B cell (primary cell): Measurements from ENCODE around the gene ONECUT3. TPM values are rescaled to one million over a fixed set of nuclear protein-coding genes. Genes with fewer than 3 reads are reported as not detected.

Experiments used
- ATAC-seq: fragments of 200-7000 bp; cut with Tn5 transposase; one replicate; pipeline ENCODE4 v1.10.0; 2021; ENCODE audit warnings: low read depth, mild to moderate bottlenecking, moderate number of reproducible peaks, moderate library complexity
- CTCF ChIA-PET: fragments of 350-600 bp; sonication (Branson Sonifier 250); formaldehyde crosslinking; loops from one replicate; lab custom pipeline; 2021; ENCODE audit warnings: antibody characterized with exemption, inconsistent platforms; lab: Charles Lee
- POLR2A ChIA-PET: fragments of 350-600 bp; sonication (Branson Sonifier 250); formaldehyde crosslinking; loops from one replicate; lab custom pipeline; 2021; ENCODE audit warnings: antibody characterized with exemption; lab: Charles Lee
- DNase-seq: peaks from one replicate; pipeline ENCODE4 v3.0.0; 2013
- H2AFZ ChIP-seq: 2 replicates; pipeline ENCODE4 v1.6.1; 2012; ENCODE audit warnings: mild to moderate bottlenecking, low read depth, low read length; ENCODE audit not compliant: insufficient read depth, poor library complexity, severe bottlenecking
- H3K27ac ChIP-seq, 2 donors: 1 replicate in 1 of 2; 2 replicates in 1 of 2; pipeline ENCODE4 v1.5.1; 2012 to 2013; ENCODE audit warnings: low read length in 2 of 2, mild to moderate bottlenecking in 2 of 2, moderate library complexity in 1 of 2
- H3K27me3 ChIP-seq, 4 experiments: fragments of 200-600 bp in 1 of 4; sonication (generic) in 1 of 4; replicated peaks in 1 of 4; 1 replicate in 2 of 4; 2 replicates in 2 of 4; pipeline versions ENCODE4 v1.6.1 to v1.7.0; 2013 to 2016; ENCODE audit warnings: low read length in 3 of 4, mild to moderate bottlenecking in 2 of 4, mixed read lengths in 1 of 4, moderate library complexity in 1 of 4; ENCODE audit not compliant: insufficient read depth in 4 of 4, control insufficient read depth in 3 of 4; ENCODE audit errors: control extremely low read depth in 1 of 4
- H3K36me3 ChIP-seq, 2 experiments: replicated peaks in 1 of 2; 1 replicate in 1 of 2; 2 replicates in 1 of 2; pipeline versions ENCODE4 v1.6.1 to v1.7.1; 2013; ENCODE audit warnings: low read length in 1 of 2; ENCODE audit not compliant: insufficient read depth in 2 of 2, control insufficient read depth in 1 of 2; ENCODE audit errors: control extremely low read depth in 1 of 2, extremely low read depth in 1 of 2
- H3K4me1 ChIP-seq, 2 donors: fragments of 200-600 bp in 1 of 2; sonication (generic) in 1 of 2; 1 replicate in 1 of 2; 2 replicates in 1 of 2; pipeline versions ENCODE4 v1.5.1 to v1.6.1; 2013 to 2017; ENCODE audit warnings: low read length in 2 of 2; ENCODE audit not compliant: control insufficient read depth in 2 of 2, insufficient read depth in 2 of 2
- H3K4me2 ChIP-seq: replicated peaks from 2 replicates; pipeline ENCODE3; 2012; ENCODE audit warnings: mild to moderate bottlenecking, low read depth, low read length; ENCODE audit not compliant: poor library complexity, severe bottlenecking
- H3K4me3 ChIP-seq, 5 experiments: fragments of 200-600 bp in 1 of 5; sonication (generic) in 1 of 5; 1 replicate in 3 of 5; 2 replicates in 2 of 5; pipeline versions ENCODE4 v1.5.1 to v1.7.0; 2011 to 2016; ENCODE audit warnings: low read length in 4 of 5, mild to moderate bottlenecking in 4 of 5, low read depth in 2 of 5, control low read depth in 1 of 5, moderate library complexity in 1 of 5; ENCODE audit not compliant: insufficient read depth in 1 of 5; ENCODE audit errors: control extremely low read depth in 1 of 5, extremely low read depth in 1 of 5
- H3K79me2 ChIP-seq: fragments of 200-600 bp; sonication (generic); one replicate; pipeline ENCODE4 v1.6.0; 2016; ENCODE audit warnings: low read length; ENCODE audit not compliant: control insufficient read depth, insufficient read depth
- H3K9ac ChIP-seq: fragments of 200-600 bp; sonication (generic); 2 replicates; pipeline ENCODE4 v1.6.1; 2017; ENCODE audit warnings: mild to moderate bottlenecking, low read length, moderate library complexity
- H3K9me3 ChIP-seq, 3 donors: one replicate each; pipeline versions ENCODE4 v1.6.1 to v1.7.1; 2013; ENCODE audit warnings: low read length in 2 of 3; ENCODE audit not compliant: control insufficient read depth in 2 of 3, insufficient read depth in 1 of 3; ENCODE audit errors: control extremely low read depth in 1 of 3
- H4K20me1 ChIP-seq: 2 replicates; pipeline ENCODE4 v1.6.0; 2012; ENCODE audit warnings: mild to moderate bottlenecking, low read length; ENCODE audit not compliant: insufficient read depth, control insufficient read depth, poor library complexity, severe bottlenecking
- H3K27ac Mint-ChIP-seq: one replicate; pipeline ENCODE4 v1.8.0; 2021; ENCODE audit warnings: mixed read lengths
- H3K27me3 Mint-ChIP-seq: one replicate; pipeline ENCODE4 v1.8.0; 2021; ENCODE audit warnings: mixed read lengths
- H3K4me1 Mint-ChIP-seq: one replicate; pipeline ENCODE4 v1.8.0; 2021; ENCODE audit warnings: mixed read lengths
- H3K4me3 Mint-ChIP-seq: one replicate; pipeline ENCODE4 v1.8.0; 2021; ENCODE audit warnings: mixed read lengths
- H3K9me3 Mint-ChIP-seq: one replicate; pipeline ENCODE4 v1.8.0; 2022; ENCODE audit warnings: mixed read lengths; ENCODE audit not compliant: insufficient read depth
- EZH2 ChIP-seq: IDR thresholded peaks from 2 replicates; pipeline ENCODE4 v1.6.1; 2012; ENCODE audit warnings: borderline replicate concordance, low read depth, mild to moderate bottlenecking, moderate library complexity, low read length; ENCODE audit not compliant: insufficient read depth, poor library complexity, severe bottlenecking
- WGBS: methylation state at CpG from one replicate; pipeline ENCODE4 v1.1.5; 2013; ENCODE audit warnings: missing lambda C conversion rate; ENCODE audit not compliant: insufficient coverage; 5-methylcytosine and 5-hydroxymethylcytosine counted together
- intact Hi-C: fragments of 100-400 bp; cut with micrococcal nuclease; formaldehyde crosslinking; loops from one replicate; pipeline ENCODE4 v1.10.0; 2022
- polyA plus RNA-seq: library from polyadenylated mRNA; depleted of rRNA; stranded (reverse); fragments of >200 nt; gene quantifications from 2 replicates; pipeline ENCODE4 v1.2.3, GENCODE V29; 2012
- total RNA-seq, 2 donors: library from RNA; stranded (reverse); fragments of 120-200 nt in 1 of 2; gene quantifications; 1 replicate in 1 of 2; 2 replicates in 1 of 2; pipeline versions ENCODE4 v1.2.3 to v1.2.4, GENCODE V29; 2013 to 2022
- TF ChIP-seq, protein P1 (sequence below): fragments of 200-600 bp; IDR thresholded peaks from one replicate; pipeline ENCODE4 v1.8.0; 2022; ENCODE audit warnings: antibody characterized with exemption, mild to moderate bottlenecking

Gene ONECUT3
- total and polyA plus RNA-seq, 2 donors (not counting 1 experiment from before 2014, with no cell fraction given), result not detected

- H3K27me3 ChIP-seq, result peaks cover 0 to 77% (median 36%) of the 10 kb centered on the region in 4 experiments
- no peaks in the 10 kb centered on the region for H3K79me2 ChIP-seq
- intact Hi-C loops, result no loop called here
- H3K9ac ChIP-seq, result no peak overlapping the region
- H4K20me1 ChIP-seq, result peaks cover 12% of the 10 kb centered on the region
- DNase-seq, result no peak
- no peak overlapping the region for H3K4me3 Mint-ChIP-seq
- no peak overlapping the region for H3K4me2 ChIP-seq
- TF ChIP-seq, protein P1, sequence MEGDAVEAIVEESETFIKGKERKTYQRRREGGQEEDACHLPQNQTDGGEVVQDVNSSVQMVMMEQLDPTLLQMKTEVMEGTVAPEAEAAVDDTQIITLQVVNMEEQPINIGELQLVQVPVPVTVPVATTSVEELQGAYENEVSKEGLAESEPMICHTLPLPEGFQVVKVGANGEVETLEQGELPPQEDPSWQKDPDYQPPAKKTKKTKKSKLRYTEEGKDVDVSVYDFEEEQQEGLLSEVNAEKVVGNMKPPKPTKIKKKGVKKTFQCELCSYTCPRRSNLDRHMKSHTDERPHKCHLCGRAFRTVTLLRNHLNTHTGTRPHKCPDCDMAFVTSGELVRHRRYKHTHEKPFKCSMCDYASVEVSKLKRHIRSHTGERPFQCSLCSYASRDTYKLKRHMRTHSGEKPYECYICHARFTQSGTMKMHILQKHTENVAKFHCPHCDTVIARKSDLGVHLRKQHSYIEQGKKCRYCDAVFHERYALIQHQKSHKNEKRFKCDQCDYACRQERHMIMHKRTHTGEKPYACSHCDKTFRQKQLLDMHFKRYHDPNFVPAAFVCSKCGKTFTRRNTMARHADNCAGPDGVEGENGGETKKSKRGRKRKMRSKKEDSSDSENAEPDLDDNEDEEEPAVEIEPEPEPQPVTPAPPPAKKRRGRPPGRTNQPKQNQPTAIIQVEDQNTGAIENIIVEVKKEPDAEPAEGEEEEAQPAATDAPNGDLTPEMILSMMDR, result no peak
- no peak for TF ChIP-seq EZH2
- H3K9me3 Mint-ChIP-seq, result peaks cover under 1% of the 10 kb centered on the region
- H3K9me3 ChIP-seq, result peaks cover 0 to 70% (median 6%) of the 10 kb centered on the region in 3 donors
- CTCF ChIA-PET, result interaction anchor here (0.5 to 1.6 kb wide), 2 partner anchors 73 to 80 kb away, joined by 3 to 5 read pairs; no protein-coding TSS in a partner anchor
- POLR2A ChIA-PET, result no interaction called here
- WGBS, result 6% methylated on average over 13 of the region's 14 CpGs
- no peak overlapping the region for H3K4me3 ChIP-seq
- no peaks in the 10 kb centered on the region for H3K36me3 ChIP-seq
- H3K4me1 ChIP-seq, result peaks cover 41 to 49% of the 10 kb centered on the region in 2 donors
- no peak overlapping the region for H3K27ac ChIP-seq
- no peak overlapping the region for H3K27ac Mint-ChIP-seq
- no peak for ATAC-seq
- no peak overlapping the region for H2AFZ ChIP-seq
- peaks cover 17% of the 10 kb centered on the region for H3K4me1 Mint-ChIP-seq
- peaks cover 29% of the 10 kb centered on the region for H3K27me3 Mint-ChIP-seq
Observed at GRCh38 chr19:1745589-1746031, 7.7 kb upstream of the ONECUT3 start.

DNA sequence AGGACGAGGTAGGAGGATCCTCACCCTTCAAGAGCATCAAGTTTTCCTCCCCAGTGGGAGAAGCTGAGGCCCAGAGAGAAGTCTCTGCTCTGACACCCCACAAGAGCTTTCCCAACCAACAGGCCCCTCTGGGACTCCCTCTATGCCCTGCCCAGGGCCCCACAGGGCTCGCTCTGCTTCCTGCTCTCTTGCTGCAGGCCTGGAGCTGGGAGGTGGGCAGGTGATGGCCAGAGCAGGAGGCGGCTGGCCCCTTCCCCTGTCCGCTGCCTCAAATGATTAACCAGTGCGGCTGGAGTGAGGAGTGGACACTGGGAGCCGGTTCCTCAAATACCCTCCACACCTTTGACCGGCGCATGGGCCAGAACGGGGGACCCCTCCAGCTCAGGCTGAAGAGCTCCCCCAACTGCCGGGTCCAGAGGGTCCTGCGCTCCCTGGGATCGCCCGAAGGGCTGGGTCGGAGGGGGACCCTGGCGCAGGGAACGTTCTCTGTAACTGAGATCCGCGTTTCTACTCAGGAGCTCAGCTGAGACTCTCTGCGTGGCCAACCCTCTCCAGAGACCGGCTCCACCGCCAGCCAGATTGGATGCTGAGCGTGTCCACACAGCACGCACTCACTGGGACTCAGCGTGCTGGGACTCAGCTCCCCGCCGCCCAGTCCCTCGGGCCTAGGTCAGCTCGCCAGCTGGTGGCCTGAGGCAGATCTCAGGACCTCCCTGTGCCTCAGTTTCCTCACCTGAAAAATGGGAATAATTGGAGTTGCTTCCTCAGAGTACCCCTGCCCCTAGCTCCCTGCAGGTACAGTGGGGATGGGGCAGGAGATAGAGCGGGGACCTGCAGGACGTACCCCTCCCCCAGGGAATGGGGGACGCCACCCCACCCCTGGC, 6.7 kb upstream of the ONECUT3 start:
- Mint-ChIP-seq H3K27me3 (peaks cover 37% of the 10 kb centered on the region), H3K27ac (no peak overlapping the region), H3K4me3 (peak overlapping the region; percentile 29), H3K4me1 (peaks cover 21% of the 10 kb centered on the region), H3K9me3 (no peaks in the 10 kb centered on the region)
- H3K4me3 ChIP-seq, result no peak overlapping the region
- 6% methylated on average over 24 of the region's 31 CpGs for WGBS
- no peak overlapping the region for H3K4me2 ChIP-seq
- H3K36me3 ChIP-seq, result no peaks in the 10 kb centered on the region
- peaks cover 0 to 86% (median 45%) of the 10 kb centered on the region in 4 experiments for H3K27me3 ChIP-seq
- H3K9me3 ChIP-seq, result peaks cover 0 to 76% (median 6%) of the 10 kb centered on the region in 3 donors
- H2AFZ ChIP-seq, result no peak overlapping the region
- H3K27ac ChIP-seq, result no peak overlapping the region
- no peak for DNase-seq
- H4K20me1 ChIP-seq, result peaks cover 12% of the 10 kb centered on the region
- no peaks in the 10 kb centered on the region for H3K79me2 ChIP-seq
- POLR2A ChIA-PET, result interaction anchor here (0.9 kb wide), 1 partner anchor 74 kb away, joined by 5 read pairs; no protein-coding TSS in a partner anchor
- TF ChIP-seq, protein P1, result no peak
- TF ChIP-seq EZH2, result no peak
- intact Hi-C loops, result no loop called here
- H3K9ac ChIP-seq, result no peak overlapping the region
- ATAC-seq, result no peak
- CTCF ChIA-PET, result interaction anchor here (0.5 to 1.6 kb wide), 2 partner anchors 74 to 79 kb away, joined by 3 to 5 read pairs; no protein-coding TSS in a partner anchor
- peaks cover 44 to 58% of the 10 kb centered on the region in 2 donors for H3K4me1 ChIP-seq
